Esophagus squamous epithelium (tissue), 4 donors: Measurements from ENCODE around the gene CFAP20DC.

Experiments
- CTCF ChIP-seq, 6 experiments: fragments of 450-650 bp in 4 of 6; fragments of 200-600 bp in 2 of 6; sonication (generic) in 2 of 6; IDR thresholded peaks; one replicate each; pipeline ENCODE4 v1.5.1; 2016 to 2019; ENCODE audit warnings: antibody characterized with exemption in 6 of 6, mild to moderate bottlenecking in 4 of 6, moderate library complexity in 4 of 6
- POLR2A ChIP-seq, 4 donors: fragments of 450-650 bp; IDR thresholded peaks; one replicate each; pipeline ENCODE4 v1.6.1; 2017; ENCODE audit warnings: antibody characterized with exemption in 4 of 4, mild to moderate bottlenecking in 4 of 4, moderate library complexity in 3 of 4

GRCh38 chr3:58837856-58838255, 212.0 kb downstream of the CFAP20DC start:
- TF ChIP-seq CTCF (IDR thresholded peaks at IDR 0.05) (no peak), POLR2A (IDR thresholded peaks at IDR 0.05) (no peak)
